TTC549 (cell line): ENCODE data around the gene SEMA4A.
"Not testable (repeated sequence)": the region's sequence is repeated elsewhere in the genome, so short reads cannot be mapped to it uniquely, and the experiment has no call there.

ENCODE experiments used
- FAIRE-seq: peaks from 2 replicates; lab custom pipeline; 2012; peaks lifted over from hg19 to GRCh38; lab: Jason Lieb, UNC

SEMA4A gene

GRCh38 chr1:156153362-156153761 lies at the start of gene SEMA4A:
SEMA4A (plus strand) TSS chr1:156153585; CDS start chr1:156154579, 994 bp downstream.
- no peak for FAIRE-seq

GRCh38 chr1:156104065-156104810 lies 49.1 kb upstream of the SEMA4A start:
- FAIRE-seq: no peak

GRCh38 chr1:156104861-156105832 lies 48.2 kb upstream of the SEMA4A start:
- no peak for FAIRE-seq

GRCh38 chr1:156106624-156107488 lies 46.5 kb upstream of the SEMA4A start:
- no peak for FAIRE-seq

- no peak for FAIRE-seq
Measured at GRCh38 chr1:156108057-156108456, 45.3 kb upstream of the SEMA4A start.

GRCh38 chr1:156108664-156109241 lies 44.6 kb upstream of the SEMA4A start:
- no peak for FAIRE-seq

GRCh38 chr1:156110252-156110651 lies 43.1 kb upstream of the SEMA4A start:
- FAIRE-seq: no peak

- no peak for FAIRE-seq
Measured at GRCh38 chr1:156111355-156111962, 41.9 kb upstream of the SEMA4A start.

GRCh38 chr1:156112276-156113137 lies 40.9 kb upstream of the SEMA4A start:
- FAIRE-seq: no peak

GRCh38 chr1:156113282-156113950 lies 40.0 kb upstream of the SEMA4A start:
- FAIRE-seq: no peak

- peak; percentile 13 for FAIRE-seq
Measured at GRCh38 chr1:156114101-156114918, 39.1 kb upstream of the SEMA4A start, which contains the start of gene LMNA. LMNA (plus strand) TSS chr1:156114711; CDS start chr1:156114919, 208 bp downstream.

GRCh38 chr1:156114919-156115513 lies 38.4 kb upstream of the SEMA4A start:
- no peak for FAIRE-seq

GRCh38 chr1:156115514-156116374 lies 37.6 kb upstream of the SEMA4A start:
- FAIRE-seq: no peak

- not testable (repeated sequence) for FAIRE-seq
Measured at GRCh38 chr1:156116731-156117130, 36.7 kb upstream of the SEMA4A start.

- no peak for FAIRE-seq
Measured at GRCh38 chr1:156117414-156118176, 35.8 kb upstream of the SEMA4A start.

GRCh38 chr1:156118177-156118868 lies 35.1 kb upstream of the SEMA4A start:
- FAIRE-seq: no peak
